ENCODE measurements around the gene BIRC5.
"Not testable (repeated sequence)": the region's sequence is repeated elsewhere in the genome, so short reads cannot be mapped to it uniquely, and the experiment has no call there.

The BIRC5 gene

DNA sequence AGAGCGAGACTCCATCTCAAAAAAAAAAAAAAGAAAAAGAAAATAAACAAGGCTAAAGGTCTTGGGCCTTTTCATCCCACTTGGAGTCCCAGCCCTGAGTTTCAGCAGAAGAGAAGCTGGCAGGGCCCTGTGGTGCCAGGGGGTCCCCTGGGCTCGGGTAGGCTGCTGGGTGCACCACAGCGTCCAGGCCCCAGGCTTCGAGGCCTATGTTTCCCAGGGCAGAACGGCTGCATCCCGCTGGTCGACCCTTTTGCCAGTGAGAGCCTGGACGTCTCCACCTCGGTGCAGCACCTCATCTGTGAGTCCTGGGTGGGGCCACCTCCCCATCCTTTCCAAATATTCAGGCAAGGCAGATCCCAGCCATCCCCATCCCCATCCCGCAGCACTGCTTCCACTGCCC is 19.6 kb downstream of the BIRC5 start:
- Histone ChIP-seq H3K27ac (ENCODE audit: low read length) (no peak overlapping the region), H3K27me3 (ENCODE audit: control insufficient read depth in 1 of 2, insufficient read depth in 2 of 2, low read length in 2 of 2) (peaks cover 21 to 27% of the 10 kb centered on the region in 2 donors), H3K4me1 (ENCODE audit: control insufficient read depth, insufficient read depth, low read length) (peaks cover 2% of the 10 kb centered on the region), H3K36me3 (ENCODE audit: control insufficient read depth in 2 of 2, insufficient read depth in 2 of 2, low read length in 2 of 2) (no peaks in the 10 kb centered on the region), H3K9me3 (ENCODE audit: control insufficient read depth in 2 of 2, low read length in 2 of 2) (no peaks in the 10 kb centered on the region), H3K9ac (ENCODE audit: low read length in 2 of 2) (no peak overlapping the region), H3K4me3 (ENCODE audit: low read length in 2 of 2) (no peak overlapping the region)

DNA sequence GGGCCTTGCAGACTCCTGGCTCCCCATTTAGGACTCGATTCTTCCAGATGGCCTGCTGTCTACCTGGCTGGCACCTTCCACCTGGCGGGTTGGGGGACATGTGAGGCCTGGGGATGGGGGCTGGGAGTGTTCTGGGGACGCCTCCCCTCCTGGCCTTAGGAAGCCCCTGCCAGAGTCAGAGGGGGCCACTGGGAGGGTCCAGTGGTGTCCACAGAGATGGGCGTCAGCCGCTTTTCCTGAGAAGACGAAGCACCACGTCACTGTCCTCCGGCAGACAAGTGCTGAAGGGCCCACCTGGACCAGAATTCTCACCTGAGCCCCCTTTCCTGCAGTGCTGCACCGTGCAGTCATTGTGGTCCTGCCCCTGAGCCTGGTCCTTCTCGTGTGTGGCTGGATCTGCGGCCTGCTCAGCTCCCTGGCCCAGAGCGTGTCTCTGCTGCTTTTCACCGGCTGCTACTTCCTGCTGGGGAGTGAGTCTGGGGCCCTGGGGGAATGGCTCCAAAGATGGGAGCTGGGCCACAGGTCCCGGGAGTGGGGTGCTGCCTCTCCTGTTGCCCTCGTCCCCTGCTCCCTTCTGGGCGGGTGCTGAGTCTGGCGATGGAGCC is 20.3 kb downstream of the BIRC5 start:
- H3K27me3 ChIP-seq (ENCODE audit: control insufficient read depth in 1 of 2, insufficient read depth in 2 of 2, low read length in 2 of 2): peaks cover 22 to 27% of the 10 kb centered on the region in 2 donors
- H3K9me3 ChIP-seq (ENCODE audit: control insufficient read depth in 2 of 2, low read length in 2 of 2): no peaks in the 10 kb centered on the region
- H3K4me3 ChIP-seq (ENCODE audit: low read length in 2 of 2): no peak overlapping the region
- no peaks in the 10 kb centered on the region for H3K36me3 ChIP-seq (ENCODE audit: control insufficient read depth in 2 of 2, insufficient read depth in 2 of 2, low read length in 2 of 2)
- peaks cover 2% of the 10 kb centered on the region for H3K4me1 ChIP-seq (ENCODE audit: control insufficient read depth, insufficient read depth, low read length)
- H3K9ac ChIP-seq (ENCODE audit: low read length in 2 of 2): no peak overlapping the region
- no peak overlapping the region for H3K27ac ChIP-seq (ENCODE audit: low read length)

DNA sequence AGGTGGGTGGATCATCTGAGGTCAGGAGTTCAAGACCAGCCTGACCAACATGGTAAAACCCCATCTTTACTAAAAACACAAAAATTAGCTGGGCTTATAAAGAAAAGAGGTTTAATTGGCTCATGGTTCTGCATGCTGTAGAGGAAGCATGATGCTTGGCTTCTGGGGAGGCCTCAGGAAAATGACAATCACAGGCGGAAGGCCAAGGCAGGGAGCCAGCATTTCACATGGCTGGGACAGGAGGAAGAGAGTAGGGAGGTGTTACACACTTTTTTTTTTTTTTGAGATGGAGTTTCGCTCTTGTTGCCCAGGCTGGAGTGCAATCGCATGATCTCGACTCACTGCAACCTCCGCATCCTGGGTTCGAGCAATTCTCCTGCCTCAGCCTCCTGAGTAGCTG is 21.0 kb downstream of the BIRC5 start:
- H3K27me3 ChIP-seq (ENCODE audit: control insufficient read depth in 1 of 2, insufficient read depth in 2 of 2, low read length in 2 of 2): peaks cover 22 to 27% of the 10 kb centered on the region in 2 donors
- not testable (repeated sequence) for H3K4me1 ChIP-seq (ENCODE audit: control insufficient read depth, insufficient read depth, low read length); H3K9me3 ChIP-seq (ENCODE audit: control insufficient read depth in 2 of 2, low read length in 2 of 2); H3K36me3 ChIP-seq (ENCODE audit: control insufficient read depth in 2 of 2, insufficient read depth in 2 of 2, low read length in 2 of 2); H3K9ac ChIP-seq (ENCODE audit: low read length in 2 of 2); H3K4me3 ChIP-seq (ENCODE audit: low read length in 2 of 2); H3K27ac ChIP-seq (ENCODE audit: low read length)

DNA sequence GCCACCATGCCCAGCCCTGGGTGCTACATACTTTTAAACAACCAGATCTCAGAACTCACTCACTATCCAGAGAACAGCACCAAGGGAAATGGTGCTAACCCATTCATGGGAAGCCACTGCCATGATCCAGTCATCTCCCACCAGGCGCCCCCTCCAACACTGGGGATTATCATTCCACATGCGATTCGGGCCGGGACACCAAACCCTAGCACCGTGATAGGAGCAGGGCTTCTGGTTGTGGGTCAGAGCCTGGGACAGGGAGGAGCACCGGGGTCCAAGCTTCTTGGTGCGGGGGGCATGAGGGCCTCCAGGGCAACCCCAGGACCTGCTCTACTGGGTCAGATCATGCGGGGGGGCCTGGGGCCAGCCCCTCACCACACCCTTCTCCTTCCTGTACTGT is 21.8 kb downstream of the BIRC5 start:
- Histone ChIP-seq H3K9ac (ENCODE audit: low read length in 2 of 2) (no peak overlapping the region), H3K4me3 (ENCODE audit: low read length in 2 of 2) (no peak overlapping the region), H3K27me3 (ENCODE audit: control insufficient read depth in 1 of 2, insufficient read depth in 2 of 2, low read length in 2 of 2) (peaks cover 17 to 22% of the 10 kb centered on the region in 2 donors), H3K9me3 (ENCODE audit: control insufficient read depth in 2 of 2, low read length in 2 of 2) (no peaks in the 10 kb centered on the region), H3K36me3 (ENCODE audit: control insufficient read depth in 2 of 2, insufficient read depth in 2 of 2, low read length in 2 of 2) (no peaks in the 10 kb centered on the region), H3K27ac (ENCODE audit: low read length) (no peak overlapping the region), H3K4me1 (ENCODE audit: control insufficient read depth, insufficient read depth, low read length) (peaks cover 2% of the 10 kb centered on the region)

DNA sequence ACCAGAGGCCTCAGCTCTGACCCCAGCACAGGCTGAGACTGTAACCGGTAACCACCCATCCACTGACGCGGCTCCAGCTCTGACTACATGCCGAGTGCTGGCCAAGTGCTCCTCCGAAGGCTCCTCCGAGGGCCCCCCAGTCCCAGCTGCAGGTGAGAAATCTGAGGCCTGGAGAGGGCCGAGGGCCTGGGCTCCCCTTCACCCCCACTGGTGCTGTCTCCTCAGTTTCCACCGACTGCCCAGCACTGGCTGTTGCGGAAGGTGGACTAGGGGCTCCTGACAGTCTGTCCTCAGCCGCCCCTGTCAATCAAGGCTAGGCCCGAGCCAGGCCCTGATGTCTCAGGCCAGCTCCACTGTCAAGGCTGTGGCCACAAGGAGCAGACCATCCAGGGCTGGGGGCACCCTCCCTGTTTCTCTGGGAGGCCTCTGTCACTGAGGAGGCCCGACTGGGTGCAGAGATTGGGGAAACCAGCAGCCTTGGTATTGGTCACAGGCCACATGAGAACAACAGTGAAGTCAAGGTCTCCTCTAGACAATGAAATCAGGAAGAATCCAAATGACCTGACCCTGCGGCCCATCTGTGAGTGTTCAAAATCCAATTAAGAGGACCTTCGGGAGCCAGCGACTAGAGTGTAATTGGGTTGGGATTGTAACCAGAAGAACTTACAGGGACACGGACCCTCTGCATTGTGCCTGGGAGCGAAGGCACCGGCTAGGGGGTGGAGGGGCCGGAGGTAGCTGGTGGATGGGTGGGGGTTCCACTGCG is 22.5 kb downstream of the BIRC5 start:
- Histone ChIP-seq H3K9me3 (ENCODE audit: control insufficient read depth in 2 of 2, low read length in 2 of 2) (no peaks in the 10 kb centered on the region), H3K27me3 (ENCODE audit: control insufficient read depth in 1 of 2, insufficient read depth in 2 of 2, low read length in 2 of 2) (peaks cover 11 to 15% of the 10 kb centered on the region in 2 donors), H3K9ac (ENCODE audit: low read length in 2 of 2) (no peak overlapping the region), H3K4me1 (ENCODE audit: control insufficient read depth, insufficient read depth, low read length) (peaks cover 1% of the 10 kb centered on the region), H3K36me3 (ENCODE audit: control insufficient read depth in 2 of 2, insufficient read depth in 2 of 2, low read length in 2 of 2) (no peaks in the 10 kb centered on the region), H3K27ac (ENCODE audit: low read length) (no peak overlapping the region), H3K4me3 (ENCODE audit: low read length in 2 of 2) (no peak overlapping the region)

DNA sequence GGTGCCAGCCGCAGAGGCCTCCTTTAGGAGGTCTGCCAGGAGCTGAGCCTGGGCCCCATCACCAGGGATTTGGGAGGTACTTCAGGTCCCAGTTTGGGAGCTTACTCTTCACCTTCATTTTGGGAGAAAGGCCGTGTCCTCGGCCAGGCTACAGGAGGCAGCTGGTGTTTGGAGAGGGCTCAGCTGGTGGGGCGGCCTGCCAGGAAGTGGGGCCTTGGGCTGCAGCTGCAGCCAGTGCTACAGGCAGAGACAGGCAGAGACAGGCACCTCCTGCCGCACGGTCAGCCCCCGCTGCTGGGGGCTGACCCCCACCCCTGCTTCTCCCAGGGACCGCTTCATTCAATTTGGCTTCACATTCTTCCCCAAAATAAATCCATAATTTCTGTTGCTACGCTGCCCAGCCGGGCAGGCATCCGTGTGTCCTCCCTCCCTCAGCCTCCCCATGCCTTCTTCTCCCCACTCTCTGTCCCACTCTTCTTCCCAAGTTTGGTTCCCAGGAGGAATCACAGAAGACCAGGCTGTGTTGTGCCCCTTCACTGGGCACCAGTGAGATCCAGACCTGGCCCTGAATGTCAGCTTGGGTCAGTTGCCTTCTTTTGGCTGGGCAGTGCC is 23.5 kb downstream of the BIRC5 start:
- Histone ChIP-seq H3K4me1 (ENCODE audit: control insufficient read depth, insufficient read depth, low read length) (no peaks in the 10 kb centered on the region), H3K36me3 (ENCODE audit: control insufficient read depth in 2 of 2, insufficient read depth in 2 of 2, low read length in 2 of 2) (no peaks in the 10 kb centered on the region), H3K27me3 (ENCODE audit: control insufficient read depth in 1 of 2, insufficient read depth in 2 of 2, low read length in 2 of 2) (peaks cover 7% of the 10 kb centered on the region in 2 donors), H3K27ac (ENCODE audit: low read length) (no peak overlapping the region), H3K9me3 (ENCODE audit: control insufficient read depth in 2 of 2, low read length in 2 of 2) (no peaks in the 10 kb centered on the region), H3K4me3 (ENCODE audit: low read length in 2 of 2) (no peak overlapping the region), H3K9ac (ENCODE audit: low read length in 2 of 2) (no peak overlapping the region)

DNA sequence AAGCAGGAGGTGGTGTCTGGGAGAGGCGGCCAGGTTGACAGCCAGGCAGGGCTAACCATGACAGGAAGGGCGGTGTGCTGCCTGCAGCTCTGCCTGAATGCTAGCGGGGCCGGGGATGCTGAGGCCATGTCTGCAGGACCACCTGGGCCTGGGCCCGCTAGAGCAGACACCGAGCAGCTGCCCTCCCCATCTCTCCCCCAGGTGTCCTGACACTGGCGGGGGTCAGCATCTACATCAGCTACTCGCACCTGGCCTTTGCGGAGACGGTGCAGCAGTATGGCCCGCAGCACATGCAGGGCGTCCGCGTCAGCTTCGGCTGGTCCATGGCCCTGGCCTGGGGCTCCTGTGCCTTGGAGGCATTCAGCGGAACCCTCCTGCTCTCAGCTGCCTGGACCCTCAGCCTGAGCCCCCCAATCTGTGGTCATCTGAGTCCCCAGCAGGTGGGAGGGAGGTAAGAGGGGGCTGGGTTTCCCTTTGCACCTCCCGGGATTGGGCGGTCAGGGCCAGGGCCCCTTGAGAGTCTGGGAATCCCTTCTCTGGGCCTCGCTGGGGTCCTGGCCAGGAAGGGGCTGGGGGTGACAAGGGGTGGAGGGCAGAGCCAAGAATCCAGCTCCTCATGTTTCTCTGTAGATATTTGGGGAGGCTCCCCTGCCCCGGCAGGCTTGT is 24.9 kb downstream of the BIRC5 start:
- no peaks in the 10 kb centered on the region for H3K4me1 ChIP-seq (ENCODE audit: control insufficient read depth, insufficient read depth, low read length)
- no peaks in the 10 kb centered on the region for H3K36me3 ChIP-seq (ENCODE audit: control insufficient read depth in 2 of 2, insufficient read depth in 2 of 2, low read length in 2 of 2)
- H3K27ac ChIP-seq (ENCODE audit: low read length): no peak overlapping the region
- no peak overlapping the region for H3K9ac ChIP-seq (ENCODE audit: low read length in 2 of 2)
- no peak overlapping the region for H3K4me3 ChIP-seq (ENCODE audit: low read length in 2 of 2)
- H3K27me3 ChIP-seq (ENCODE audit: control insufficient read depth in 1 of 2, insufficient read depth in 2 of 2, low read length in 2 of 2): peaks cover 0 to 2% of the 10 kb centered on the region in 2 donors
- H3K9me3 ChIP-seq (ENCODE audit: control insufficient read depth in 2 of 2, low read length in 2 of 2): no peaks in the 10 kb centered on the region

DNA sequence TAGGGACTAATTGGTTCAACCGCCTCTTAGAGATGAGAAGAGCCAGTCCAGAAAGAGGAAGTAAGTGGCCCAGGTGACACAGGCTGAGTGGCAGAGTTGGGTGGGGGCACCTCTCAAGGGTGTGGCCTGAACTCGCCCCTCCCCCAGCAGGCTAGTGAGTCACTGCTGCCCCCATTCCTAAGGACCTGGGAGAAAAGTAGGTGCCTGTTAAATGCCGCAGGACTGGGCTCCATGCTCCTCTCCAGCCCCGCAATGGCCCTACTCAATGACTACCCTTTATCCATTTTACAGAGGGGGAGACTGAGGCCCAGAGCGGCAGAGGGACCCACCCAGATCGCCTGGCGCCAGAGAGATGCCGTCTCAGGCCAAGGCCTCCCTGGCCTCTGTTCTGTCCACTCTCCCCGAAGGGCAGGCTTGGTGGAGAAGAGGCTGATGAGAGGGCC is 25.5 kb downstream of the BIRC5 start:
- Histone ChIP-seq H3K4me3 (ENCODE audit: low read length in 2 of 2) (no peak overlapping the region), H3K27ac (ENCODE audit: low read length) (no peak overlapping the region), H3K4me1 (ENCODE audit: control insufficient read depth, insufficient read depth, low read length) (no peaks in the 10 kb centered on the region), H3K27me3 (ENCODE audit: control insufficient read depth in 1 of 2, insufficient read depth in 2 of 2, low read length in 2 of 2) (peaks cover 0 to 2% of the 10 kb centered on the region in 2 donors), H3K36me3 (ENCODE audit: control insufficient read depth in 2 of 2, insufficient read depth in 2 of 2, low read length in 2 of 2) (no peaks in the 10 kb centered on the region), H3K9ac (ENCODE audit: low read length in 2 of 2) (no peak overlapping the region), H3K9me3 (ENCODE audit: control insufficient read depth in 2 of 2, low read length in 2 of 2) (no peaks in the 10 kb centered on the region)

DNA sequence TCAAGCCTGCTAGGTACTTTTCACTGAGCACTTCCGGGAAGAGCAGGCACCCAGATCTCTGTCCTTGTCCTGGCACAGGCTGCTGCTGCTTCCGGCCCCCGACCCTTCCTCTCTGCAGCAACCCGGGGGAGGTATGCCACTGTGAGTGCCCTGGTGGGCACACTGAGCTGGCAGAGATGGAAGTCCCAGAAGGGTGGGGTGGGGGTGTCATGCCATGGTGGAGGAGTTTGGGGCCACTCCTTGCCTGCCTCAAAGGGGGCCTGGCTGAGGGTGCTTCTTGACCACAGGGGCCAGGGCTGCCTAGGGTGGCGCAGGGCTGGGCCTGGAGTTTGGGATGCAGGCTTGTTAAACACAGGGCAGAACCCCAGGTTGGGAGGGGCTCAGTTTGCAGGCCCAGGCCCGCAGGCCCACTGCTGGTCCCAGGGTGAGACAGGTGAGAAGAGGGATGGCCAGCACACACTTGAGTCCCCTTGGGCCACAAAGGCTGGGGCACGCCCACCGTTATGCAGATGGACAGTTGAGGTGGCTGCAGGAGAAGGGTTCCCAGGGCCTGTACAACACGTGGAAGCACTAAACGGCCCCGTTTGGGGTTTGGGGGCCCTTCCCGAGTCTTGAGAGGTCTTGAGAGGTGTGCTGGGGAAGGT is 26.1 kb downstream of the BIRC5 start:
- Histone ChIP-seq H3K4me1 (ENCODE audit: control insufficient read depth, insufficient read depth, low read length) (no peaks in the 10 kb centered on the region), H3K27me3 (ENCODE audit: control insufficient read depth in 1 of 2, insufficient read depth in 2 of 2, low read length in 2 of 2) (peaks cover 0 to 2% of the 10 kb centered on the region in 2 donors), H3K27ac (ENCODE audit: low read length) (no peak overlapping the region), H3K9me3 (ENCODE audit: control insufficient read depth in 2 of 2, low read length in 2 of 2) (no peaks in the 10 kb centered on the region), H3K9ac (ENCODE audit: low read length in 2 of 2) (no peak overlapping the region), H3K4me3 (ENCODE audit: low read length in 2 of 2) (no peak overlapping the region), H3K36me3 (ENCODE audit: control insufficient read depth in 2 of 2, insufficient read depth in 2 of 2, low read length in 2 of 2) (no peaks in the 10 kb centered on the region)

DNA sequence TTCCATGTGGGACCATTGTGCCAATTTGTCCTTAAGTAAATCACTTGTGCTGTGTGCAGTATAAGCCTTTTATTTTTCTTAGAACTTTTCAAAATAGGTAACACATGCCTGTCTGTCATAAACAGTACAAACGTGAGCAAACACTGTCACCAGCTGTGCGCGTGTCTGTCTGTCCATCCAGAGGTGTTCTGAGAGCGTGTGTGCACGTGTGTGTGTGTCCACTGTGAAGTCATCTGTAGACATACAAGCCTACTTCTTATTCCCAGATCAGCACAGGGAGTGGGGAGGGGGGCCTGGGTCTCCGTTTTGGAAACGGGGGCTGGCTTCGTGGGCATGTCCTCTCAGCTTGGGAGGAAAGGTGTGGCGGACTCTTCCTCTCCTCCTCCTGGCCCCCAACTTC is 26.8 kb downstream of the BIRC5 start:
- Histone ChIP-seq H3K4me1 (ENCODE audit: control insufficient read depth, insufficient read depth, low read length) (no peaks in the 10 kb centered on the region), H3K9ac (ENCODE audit: low read length in 2 of 2) (no peak overlapping the region), H3K27me3 (ENCODE audit: control insufficient read depth in 1 of 2, insufficient read depth in 2 of 2, low read length in 2 of 2) (peaks cover 0 to 2% of the 10 kb centered on the region in 2 donors), H3K27ac (ENCODE audit: low read length) (no peak overlapping the region), H3K36me3 (ENCODE audit: control insufficient read depth in 2 of 2, insufficient read depth in 2 of 2, low read length in 2 of 2) (no peaks in the 10 kb centered on the region), H3K9me3 (ENCODE audit: control insufficient read depth in 2 of 2, low read length in 2 of 2) (no peaks in the 10 kb centered on the region), H3K4me3 (ENCODE audit: low read length in 2 of 2) (no peak overlapping the region)
